Epidermal melanocyte (primary cell): Measurements from ENCODE around the gene IFI6.
"Not testable (repeated sequence)": the region's sequence is repeated elsewhere in the genome, so short reads cannot be mapped to it uniquely, and the experiment has no call there.

Source experiments
- DNase-seq: peaks from one replicate; pipeline ENCODE4 v3.0.0; 2011; ENCODE audit warnings: low spot score; ENCODE audit not compliant: insufficient read length

Gene IFI6

GRCh38 chr1:27671964-27672749 is at the start of gene IFI6:
Gene IFI6, minus strand, starts transcription at chr1:27672192. Its CDS starts 2,878 bp downstream, at chr1:27669314.
- DNase-seq = peak; percentile 99

GRCh38 chr1:27719286-27720251 is 47.6 kb upstream of the IFI6 start:
- DNase-seq = peak; percentile 24

- no peak for DNase-seq
Measured at GRCh38 chr1:27716262-27716895, 44.4 kb upstream of the IFI6 start.

- no peak for DNase-seq
Measured at GRCh38 chr1:27713869-27714513, 42.0 kb upstream of the IFI6 start.

GRCh38 chr1:27713139-27713725 is 41.2 kb upstream of the IFI6 start:
- no peak for DNase-seq

GRCh38 chr1:27710574-27710973 is 38.6 kb upstream of the IFI6 start:
- DNase-seq = no peak

GRCh38 chr1:27705545-27705944 is 33.6 kb upstream of the IFI6 start:
- DNase-seq = no peak

- no peak for DNase-seq
Measured at GRCh38 chr1:27704958-27705357, 33.0 kb upstream of the IFI6 start.

- not testable (repeated sequence) for DNase-seq
Measured at GRCh38 chr1:27696835-27697234, 24.8 kb upstream of the IFI6 start.

- no peak for DNase-seq
Measured at GRCh38 chr1:27690183-27690582, 18.2 kb upstream of the IFI6 start.

- DNase-seq = peak; percentile 31
Measured at GRCh38 chr1:27689423-27690173, 17.6 kb upstream of the IFI6 start.

- no peak for DNase-seq
Measured at GRCh38 chr1:27687906-27688305, 15.9 kb upstream of the IFI6 start.

- no peak for DNase-seq
Measured at GRCh38 chr1:27686223-27686990, 14.4 kb upstream of the IFI6 start.

GRCh38 chr1:27684176-27684575 is 12.2 kb upstream of the IFI6 start:
- DNase-seq = no peak

GRCh38 chr1:27682351-27682944 is 10.5 kb upstream of the IFI6 start:
- no peak for DNase-seq

GRCh38 chr1:27681580-27681979 is 9.6 kb upstream of the IFI6 start:
- not testable (repeated sequence) for DNase-seq

GRCh38 chr1:27680225-27680791 is 8.3 kb upstream of the IFI6 start:
- DNase-seq = not testable (repeated sequence)

- DNase-seq = no peak
Measured at GRCh38 chr1:27678747-27679146, 6.8 kb upstream of the IFI6 start.

- no peak for DNase-seq
Measured at GRCh38 chr1:27676410-27676809, 4.4 kb upstream of the IFI6 start.
